Right forelimb (tissue), 1 donor: ENCODE data around the gene SHD.
A peak's percentile ranks its signal among the peaks of the same experiment; 100 is the strongest.
"Not testable (repeated sequence)": the region's sequence is repeated elsewhere in the genome, so short reads cannot be mapped to it uniquely, and the experiment has no call there.

Experiments
- DNase-seq: peaks from one replicate; pipeline ENCODE4 v3.0.0-alpha.2; 2018

Gene SHD, protein sequence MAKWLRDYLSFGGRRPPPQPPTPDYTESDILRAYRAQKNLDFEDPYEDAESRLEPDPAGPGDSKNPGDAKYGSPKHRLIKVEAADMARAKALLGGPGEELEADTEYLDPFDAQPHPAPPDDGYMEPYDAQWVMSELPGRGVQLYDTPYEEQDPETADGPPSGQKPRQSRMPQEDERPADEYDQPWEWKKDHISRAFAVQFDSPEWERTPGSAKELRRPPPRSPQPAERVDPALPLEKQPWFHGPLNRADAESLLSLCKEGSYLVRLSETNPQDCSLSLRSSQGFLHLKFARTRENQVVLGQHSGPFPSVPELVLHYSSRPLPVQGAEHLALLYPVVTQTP

DNA sequence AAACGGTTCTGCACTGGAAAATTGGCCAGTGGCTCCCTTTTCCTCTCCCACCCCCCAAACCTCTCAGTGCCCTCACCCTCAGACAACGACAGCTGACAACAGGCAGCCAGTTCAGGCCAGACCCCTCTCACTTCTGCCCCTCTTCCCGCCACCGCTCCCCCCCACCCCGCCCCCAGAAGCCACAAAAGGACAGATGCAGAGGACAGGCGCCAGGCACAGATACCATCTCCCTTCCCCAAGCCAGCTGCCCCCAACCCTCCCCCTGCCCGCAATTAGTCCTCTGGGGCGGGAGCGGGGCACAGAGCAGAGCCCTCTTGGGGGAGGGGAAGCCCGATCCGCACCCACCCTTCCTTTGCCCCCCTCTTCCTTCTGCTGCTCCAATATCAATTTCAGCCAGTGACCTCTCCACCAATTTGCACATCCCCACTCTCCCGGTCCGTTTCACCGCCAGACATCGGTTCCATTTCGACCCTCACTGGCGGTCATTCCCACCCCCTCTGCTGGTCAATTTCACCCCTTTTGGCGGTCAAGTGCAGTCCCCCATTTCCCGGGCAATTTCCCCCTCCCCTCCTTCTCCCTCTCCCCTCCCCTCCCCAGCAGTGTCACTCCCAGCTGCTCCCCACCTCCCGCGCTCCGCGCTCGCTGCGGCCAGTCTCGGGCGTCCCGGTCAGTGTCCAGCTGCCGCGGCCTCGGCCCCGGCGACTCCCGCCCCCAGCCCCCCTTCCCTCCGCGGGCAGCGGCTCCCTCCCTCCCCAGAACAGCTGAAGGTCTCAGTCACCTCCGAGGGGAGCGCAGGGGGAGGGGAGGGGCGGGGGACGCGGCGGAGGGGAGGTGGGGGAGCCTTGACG, at the start of gene SHD:
Gene SHD (plus strand): TSS at position 848 of the 848 bp plus-strand sequence. CDS start 798 bp downstream, outside the sequence.
- DNase-seq: peak; percentile 69

DNA sequence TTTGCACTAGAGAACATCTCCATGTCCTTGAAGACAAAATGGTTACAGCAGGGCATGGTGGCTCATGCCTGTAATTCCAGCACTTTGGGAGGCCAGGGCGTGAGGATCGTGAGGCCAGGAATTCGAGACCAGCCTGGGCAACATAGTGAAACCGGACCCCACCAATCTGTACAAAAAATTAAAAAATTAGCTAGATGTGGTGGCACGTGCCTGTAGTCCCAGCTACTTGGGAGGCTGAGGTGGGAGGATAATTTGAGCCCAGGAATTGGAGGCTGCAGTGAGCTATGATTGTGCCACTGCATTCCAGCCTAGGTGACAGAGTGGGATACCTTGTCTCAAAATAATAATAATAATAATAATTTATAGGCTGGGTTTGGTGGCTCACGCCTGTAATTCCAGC, 48.8 kb upstream of the SHD start:
- DNase-seq: not testable (repeated sequence)

DNA sequence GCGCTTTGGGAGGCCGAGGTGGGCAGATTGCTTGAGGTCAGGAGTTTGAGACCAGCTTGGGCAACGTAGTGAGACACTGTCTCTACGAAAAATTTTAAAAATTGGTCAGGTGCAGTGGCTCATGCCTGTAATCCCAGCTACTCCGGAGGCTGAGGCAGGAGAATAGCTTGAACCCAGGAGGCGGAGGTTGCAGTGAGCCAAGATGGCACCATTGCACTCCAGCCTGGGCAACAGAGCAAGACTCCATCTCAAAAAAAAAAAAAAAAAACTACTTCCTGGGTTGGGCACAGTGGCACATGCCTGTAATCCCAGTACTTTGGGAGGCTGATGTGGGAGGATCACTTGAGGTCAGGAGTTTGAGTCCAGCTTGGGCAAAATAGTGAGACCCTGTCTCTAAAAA, 47.5 kb upstream of the SHD start:
- DNase-seq: not testable (repeated sequence)

DNA sequence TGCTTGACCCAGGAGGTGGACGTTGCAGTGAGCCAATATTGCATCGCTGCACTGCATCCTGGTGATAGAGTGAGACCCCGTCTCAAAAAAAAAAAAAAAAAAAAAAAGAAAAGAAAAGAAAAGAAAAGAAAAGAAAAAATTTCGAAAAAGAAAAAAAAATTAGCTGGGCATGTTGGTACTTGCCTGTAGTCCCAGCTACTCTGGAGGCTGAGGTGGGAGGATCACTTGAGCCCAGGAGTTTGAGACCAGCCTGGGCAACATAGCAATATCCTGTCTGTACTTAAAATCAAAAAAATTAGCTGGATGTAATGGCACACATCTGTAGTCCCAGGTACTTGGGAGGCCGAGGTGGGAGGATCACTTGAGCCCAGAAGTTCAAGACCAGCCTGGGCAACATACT, 46.9 kb upstream of the SHD start:
- DNase-seq: not testable (repeated sequence)

DNA sequence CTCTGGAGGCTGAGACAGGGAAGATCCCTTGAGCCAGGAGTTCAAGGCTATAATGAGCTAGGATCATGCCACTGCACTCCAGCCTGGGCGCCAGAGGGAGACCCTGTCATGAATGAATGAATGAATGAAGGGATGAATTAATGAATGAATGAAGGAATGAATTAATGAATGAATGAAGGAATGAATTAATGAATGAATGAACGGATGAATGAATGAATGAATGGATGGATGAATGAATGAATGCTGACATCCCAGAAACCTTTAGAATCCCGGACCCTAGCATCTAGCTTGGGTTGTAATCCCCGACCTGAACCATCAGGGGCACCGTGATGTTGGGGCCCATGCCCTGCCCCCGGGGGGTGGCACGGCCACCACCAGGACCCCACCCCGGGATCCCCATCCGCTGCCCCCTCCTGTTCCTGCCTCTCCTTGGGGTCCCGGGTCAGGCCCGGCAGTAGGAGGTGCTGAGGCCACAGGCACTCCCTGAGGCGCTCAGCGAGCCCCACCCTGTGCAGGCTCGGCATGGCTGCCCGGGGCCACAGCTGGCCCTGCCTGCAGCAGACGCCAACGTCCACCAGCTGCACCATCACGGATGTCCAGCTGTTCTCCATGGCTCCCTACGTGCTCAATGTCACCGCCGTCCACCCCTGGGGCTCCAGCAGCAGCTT, 46.3 kb upstream of the SHD start:
- no peak for DNase-seq

DNA sequence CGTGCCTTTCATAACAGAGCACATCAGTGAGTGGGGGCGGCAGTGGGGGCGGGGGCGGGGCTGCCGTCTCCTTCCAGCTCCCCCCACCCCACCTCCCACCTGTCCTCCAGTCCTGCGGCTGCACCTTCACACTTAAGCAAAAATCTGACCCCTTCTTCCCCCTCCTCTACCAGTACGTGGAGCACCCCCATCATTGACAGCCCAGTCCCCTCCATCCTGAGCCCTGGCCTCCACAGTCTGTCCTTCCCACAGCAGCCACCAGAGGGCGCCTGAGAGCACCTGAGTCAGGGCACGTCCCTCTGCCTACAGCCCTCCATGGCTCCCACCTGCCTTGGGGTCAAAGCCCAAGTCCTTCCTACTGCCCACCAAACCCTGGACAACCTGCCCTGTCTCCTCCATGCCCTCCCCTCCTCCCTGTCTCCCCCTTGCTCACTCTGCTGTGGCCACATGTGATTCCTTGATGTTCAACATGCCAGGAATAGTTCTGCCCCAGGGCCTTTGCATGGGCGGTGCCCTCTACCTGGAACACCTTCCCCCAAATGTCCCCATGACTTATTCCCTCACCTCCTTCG, 45.7 kb upstream of the SHD start:
- DNase-seq: peak; percentile 65

DNA sequence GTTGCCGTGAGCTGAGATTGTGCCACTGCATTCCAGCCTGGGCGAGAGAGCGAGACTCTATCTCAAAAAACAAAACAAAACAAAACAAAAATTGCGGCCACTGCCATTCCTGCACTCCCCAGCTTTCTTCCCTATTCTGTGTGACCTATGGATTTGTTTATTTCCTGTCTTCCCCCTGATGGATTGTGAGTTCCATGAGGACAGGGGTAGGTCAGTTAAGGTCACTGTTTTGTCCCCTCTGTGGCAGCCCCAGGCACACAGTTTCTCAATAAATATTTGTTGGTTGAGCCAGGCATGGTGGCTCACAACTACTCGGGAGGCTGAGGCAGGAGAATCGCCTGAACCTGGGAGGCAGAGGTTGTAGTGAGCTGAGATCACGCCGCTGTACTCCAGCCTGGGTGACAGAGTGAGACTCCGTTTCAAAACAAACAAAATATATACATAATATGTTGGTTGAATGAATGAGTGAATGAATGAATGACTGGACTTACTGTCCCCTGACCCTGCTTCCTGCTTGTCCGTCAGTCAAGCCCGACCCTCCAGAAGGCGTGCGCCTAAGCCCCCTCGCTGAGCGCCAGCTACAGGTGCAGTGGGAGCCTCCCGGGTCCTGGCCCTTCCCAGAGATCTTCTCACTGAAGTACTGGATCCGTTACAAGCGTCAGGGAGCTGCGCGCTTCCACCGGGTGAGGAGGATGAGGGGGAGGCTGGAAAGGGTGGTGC, 44.8 kb upstream of the SHD start:
- no peak for DNase-seq

DNA sequence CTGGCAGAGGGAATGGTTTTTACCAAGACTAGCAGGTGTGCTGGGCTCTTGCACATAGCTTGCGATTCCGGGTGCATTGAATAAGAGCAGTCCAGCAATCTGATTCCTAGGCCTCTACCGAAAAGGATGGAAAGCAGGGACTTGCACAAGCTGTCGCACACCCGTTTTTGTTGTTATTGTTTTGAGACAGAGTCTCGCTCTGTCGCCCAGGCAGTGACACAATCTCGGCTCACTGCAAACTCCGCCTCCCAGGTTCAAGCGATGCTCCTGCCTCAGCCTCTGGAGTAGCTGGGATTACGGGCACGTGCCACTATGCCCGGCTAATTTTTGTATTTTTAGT, 44.2 kb upstream of the SHD start:
- DNase-seq: no peak

DNA sequence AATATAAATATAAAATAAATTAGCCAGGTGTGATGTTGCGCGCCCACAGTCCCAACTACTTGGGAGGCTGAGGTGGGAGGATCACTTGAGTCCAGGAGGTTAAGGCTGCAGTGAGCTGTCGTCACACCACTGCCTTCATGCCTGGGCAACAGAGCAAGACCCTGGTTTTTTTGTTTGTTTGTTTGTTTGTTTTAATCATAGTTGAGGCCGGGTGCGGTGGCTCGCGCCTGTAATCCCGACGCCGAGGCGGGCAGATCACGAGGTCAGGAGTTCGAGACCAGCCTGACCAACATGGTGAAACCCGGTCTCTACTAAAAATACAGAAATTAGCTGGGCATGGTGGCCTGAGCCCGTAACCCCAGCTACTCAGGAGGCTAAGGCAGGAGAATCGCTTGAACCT, 41.6 kb upstream of the SHD start:
- DNase-seq: not testable (repeated sequence)

DNA sequence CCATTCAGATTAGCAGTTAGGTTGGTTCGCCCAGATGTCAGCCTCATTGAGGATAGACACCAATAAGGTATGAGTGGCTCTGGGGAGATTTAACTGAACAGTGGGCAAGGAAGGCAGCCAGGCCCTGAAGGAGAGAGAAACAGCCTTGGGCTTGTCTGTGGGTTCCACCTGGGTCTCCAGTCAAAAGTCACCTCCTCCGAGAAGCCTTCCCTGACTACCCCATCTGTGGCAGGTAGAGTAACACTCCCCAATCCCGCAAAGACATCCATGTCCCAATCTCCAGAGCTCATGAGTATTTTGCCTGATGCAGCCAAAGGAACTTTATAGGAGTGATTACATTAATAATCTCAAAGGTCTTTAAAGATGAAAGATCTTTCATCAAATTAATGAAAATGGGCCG, 40.2 kb upstream of the SHD start:
- DNase-seq: no peak

DNA sequence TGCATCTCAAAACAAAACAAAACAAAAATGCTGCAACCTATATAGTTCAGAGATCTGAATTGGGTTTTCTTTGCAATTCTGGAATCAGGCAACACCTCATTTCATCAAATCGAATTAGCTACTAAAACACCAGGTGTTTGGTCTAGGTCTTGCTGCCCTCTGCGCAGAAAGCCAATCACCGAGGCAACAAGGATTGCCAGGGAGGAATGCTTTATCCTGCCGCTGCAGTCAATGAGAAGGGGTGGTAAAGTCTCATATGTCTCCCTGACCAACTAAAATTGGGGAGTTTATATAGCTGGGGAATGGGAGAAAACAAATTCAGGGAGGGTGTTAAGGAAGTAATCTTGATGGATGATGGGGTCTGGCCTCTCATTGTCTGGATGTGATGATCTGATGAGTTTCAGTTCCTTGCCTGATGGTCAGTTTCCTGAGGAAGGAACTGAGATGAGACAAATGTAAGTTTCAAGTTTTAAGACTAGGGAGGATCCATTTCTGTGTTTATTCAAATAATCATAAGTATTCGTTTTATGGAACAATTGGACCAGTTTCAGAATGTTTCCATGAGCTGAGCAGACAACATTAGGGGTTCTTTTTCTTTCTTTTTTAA, 37.1 kb upstream of the SHD start:
- DNase-seq: no peak

DNA sequence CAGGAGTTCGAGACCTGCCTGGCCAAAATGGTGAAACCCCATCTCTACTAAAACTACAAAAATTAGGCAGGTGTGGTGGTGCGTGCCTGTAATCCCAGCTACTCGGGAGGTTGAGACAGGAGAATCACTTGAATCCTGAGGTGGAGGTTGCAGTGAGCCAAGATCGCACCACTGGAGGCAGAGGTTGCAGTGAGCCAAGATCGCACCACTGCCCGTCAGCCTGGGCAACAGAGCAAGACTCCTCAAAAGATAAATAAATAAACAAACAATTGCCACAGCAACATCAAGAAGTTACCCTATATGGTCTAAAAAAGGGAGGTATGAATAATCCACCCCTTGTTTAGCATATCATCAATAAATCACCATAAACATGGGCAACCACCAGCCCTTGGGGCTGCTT, 33.1 kb upstream of the SHD start:
- not testable (repeated sequence) for DNase-seq

DNA sequence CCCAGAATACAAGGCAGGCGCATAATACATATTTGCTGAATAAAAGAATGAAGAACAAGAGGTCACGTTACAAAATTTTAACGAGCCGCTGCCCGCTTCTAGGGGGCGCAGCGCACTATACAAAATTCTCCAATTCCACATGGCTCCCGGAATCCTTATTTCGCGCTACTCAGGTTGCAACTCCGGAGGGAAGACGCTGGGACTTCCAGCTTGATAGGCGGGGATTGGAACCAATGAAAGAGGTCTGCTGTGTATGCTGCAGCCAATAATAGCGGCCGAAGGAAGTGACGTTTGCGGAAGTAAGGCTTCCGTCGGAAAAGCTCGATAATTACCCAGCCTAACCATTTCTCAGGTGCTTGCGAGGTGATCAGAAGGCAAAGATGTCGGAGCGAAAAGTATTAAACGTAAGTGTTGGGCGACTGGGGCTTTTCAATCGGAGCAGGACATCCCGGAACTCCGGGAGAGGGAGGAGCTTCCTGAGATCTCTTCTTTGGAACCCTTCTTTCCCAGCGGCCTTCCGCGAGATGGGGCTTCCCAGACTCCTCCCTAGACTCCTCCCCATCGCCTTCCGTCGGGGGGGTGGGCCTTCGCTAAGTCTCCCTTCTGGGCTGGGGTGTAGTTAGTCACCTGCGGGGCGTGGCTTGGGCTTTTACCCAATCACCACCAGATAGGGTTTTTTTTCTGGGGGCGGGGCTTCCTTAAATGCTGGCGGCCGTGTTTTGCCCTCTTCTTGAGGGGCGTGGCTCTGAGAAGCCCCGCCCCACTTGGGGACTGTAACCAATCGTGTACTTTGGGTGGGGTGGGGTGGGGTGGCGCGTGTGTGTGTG, 32.1 kb upstream of the SHD start, which contains the start of gene YJU2:
Gene YJU2 (plus strand): TSS at position 314 of the 827 bp plus-strand sequence. CDS start 67 bp downstream, at position 381.
- peak; percentile 97 for DNase-seq

DNA sequence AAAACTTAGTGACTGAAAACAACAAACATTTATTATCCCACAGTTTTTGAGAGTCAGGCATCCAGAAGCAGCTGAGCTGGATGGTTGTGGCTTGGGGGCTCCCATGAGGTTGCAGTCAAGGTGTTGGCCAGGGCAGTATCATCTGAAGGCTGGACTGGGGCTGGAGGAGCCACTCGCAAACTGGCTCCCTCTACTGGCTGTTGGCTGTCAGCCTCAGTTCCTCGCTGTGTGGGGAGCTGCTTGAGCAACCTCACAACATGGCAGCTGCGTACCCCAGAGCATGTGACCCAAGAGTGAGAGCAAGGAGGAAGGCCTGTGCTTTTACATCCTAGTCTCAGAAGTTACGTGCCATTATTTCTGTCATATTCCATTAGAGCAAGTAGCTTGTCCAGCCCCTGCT, 22.5 kb upstream of the SHD start:
- no peak for DNase-seq

DNA sequence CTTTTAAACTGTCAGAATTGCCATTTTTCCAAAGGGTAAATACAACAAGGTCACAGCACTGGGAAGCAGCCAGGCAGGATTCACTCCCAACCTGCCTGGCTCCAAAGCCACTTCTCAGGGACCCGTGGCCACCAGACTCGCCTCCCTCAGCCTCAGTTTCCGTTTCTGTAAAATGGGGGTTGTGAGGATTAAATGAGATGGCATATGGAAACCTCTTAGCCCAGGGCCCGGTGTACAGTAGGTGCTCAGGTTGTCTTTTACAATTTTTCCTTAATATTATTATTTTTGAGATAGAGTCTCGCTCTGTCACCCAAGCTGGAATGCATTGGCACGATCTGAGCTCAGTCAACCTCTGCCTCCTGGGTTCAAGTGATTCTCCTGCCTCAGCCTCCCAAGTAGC, 22.0 kb upstream of the SHD start:
- DNase-seq: no peak

DNA sequence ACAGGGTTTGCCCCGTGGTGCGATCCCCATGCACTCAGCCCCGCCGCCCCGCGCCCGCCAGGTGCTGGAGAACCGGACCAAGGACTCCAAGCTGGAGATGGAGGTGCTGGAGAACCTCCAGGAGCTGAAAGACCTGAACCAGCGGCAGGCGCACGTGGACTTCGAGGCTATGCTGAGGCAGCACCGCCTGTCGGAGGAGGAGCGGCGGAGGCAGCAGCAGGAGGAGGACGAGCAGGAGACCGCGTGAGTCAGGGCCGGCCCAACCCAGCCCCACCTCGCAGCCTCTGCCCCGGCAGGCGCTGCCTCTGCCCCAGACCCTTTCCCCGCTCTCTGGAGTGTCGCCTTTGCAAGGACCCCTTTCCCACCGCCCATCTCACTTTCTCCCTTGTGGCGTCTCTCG, 20.9 kb upstream of the SHD start:
- no peak for DNase-seq

DNA sequence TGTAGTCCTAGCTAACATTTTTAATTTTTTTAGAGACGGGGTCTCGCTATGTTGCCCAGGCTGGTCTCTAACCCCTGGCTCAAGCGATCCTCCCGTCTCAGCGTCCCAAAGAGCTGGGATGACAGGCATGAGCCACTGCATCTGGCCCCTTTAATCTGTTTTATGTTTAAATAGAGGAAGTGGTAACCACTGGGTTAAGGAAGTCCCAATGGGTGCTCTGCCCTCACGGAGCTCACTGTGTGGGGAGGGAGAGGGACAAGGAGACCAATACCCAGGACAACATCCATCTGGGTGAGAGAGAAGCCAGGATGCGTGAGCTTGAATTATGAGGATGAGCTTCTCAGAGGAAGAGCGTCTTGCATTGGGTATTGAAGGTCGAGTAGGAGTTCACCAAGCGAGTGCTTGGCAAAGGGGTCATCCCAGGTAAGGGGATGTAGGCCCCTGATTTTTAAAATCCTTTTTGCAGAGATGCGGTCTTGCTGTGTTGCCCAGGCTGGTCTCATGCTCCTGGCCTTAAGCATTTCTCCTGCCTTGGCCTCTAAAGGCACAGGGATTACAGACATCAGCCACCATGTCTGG, 18.4 kb upstream of the SHD start:
- DNase-seq: no peak

DNA sequence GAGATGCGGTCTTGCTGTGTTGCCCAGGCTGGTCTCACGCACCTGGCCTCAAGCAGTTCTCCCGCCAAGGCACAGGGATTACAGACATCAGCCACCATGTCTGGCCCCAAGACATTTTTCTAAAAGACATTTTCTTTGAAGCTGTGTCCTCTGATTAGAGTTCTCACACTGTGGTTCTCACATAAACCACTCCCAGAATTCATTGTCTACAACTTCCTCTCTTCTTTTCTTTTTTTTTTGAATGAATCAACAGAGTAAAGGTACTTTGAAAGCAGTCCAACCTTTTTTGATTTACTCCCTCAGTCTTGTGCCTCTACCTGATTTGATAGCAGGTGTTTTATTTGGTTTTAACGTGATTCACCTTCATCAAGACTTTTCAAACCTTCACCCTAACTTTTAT, 14.3 kb upstream of the SHD start:
- no peak for DNase-seq

DNA sequence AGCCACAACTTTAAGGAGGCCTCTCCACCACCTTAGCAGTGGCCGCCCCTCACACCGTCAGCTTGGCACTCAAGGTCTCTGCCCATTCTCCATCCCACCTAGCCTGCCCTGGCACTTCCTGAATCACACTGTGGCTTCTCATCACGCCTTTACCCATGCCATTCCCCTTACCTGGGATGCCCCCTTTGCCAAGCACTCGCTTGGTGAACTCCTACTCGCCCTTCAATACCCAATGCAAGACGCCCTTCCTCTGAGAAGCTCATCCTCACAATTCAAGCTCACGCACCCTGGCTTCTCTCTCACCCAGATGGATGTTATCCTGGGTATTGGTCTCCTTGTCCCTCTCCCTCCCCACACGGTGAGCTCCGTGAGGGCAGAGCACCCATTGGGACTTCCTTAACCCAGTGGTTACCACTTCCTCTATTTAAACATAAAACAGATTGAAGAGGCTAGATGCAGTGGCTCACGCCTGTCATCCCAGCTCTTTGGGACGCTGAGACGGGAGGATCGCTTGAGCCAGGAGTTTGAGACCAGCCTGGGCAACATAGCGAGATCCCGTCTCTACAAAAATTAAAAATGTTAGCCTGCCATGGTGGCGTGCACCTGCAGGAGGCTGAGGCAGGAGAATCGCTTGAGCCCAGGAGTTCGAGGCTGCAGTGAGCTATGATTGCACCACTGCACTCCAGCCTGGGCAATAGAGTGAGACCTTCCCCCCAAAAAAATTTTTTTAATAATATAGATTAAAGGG, 12.6 kb upstream of the SHD start:
- no peak for DNase-seq
